ENCODE results near the gene CCDC194. TPM values are rescaled to one million over a fixed set of nuclear protein-coding genes. Genes with fewer than 3 reads are reported as not detected.

CCDC194 gene
- total RNA-seq, 1 donor from 2014 or later = 0.86 TPM

Other genes with a start within 250 kb of the CCDC194 start
- 20.2 TPM for gene USE1, start 178.8 kb downstream of the CCDC194 start, total RNA-seq
- 21.9 TPM for gene OCEL1, start 168.0 kb downstream of the CCDC194 start, total RNA-seq
- 72.1 TPM for gene NR2F6, start 148.3 kb downstream of the CCDC194 start, total RNA-seq
- 7.2 TPM for gene USHBP1, start 129.5 kb downstream of the CCDC194 start, total RNA-seq
- 67.7 TPM for gene BABAM1, start 126.8 kb downstream of the CCDC194 start, total RNA-seq
- gene ANKLE1, start 112.3 kb downstream of the CCDC194 start, total RNA-seq = 0.23 TPM
- 6.3 TPM for gene ABHD8, start 90.8 kb downstream of the CCDC194 start, total RNA-seq
- 48.5 TPM for gene MRPL34, start 88.3 kb downstream of the CCDC194 start, total RNA-seq
- 32.0 TPM for gene DDA1, start 84.6 kb downstream of the CCDC194 start, total RNA-seq
- gene ANO8, start 59.3 kb downstream of the CCDC194 start, total RNA-seq = 7.9 TPM
- 30.3 TPM for gene GTPBP3, start 56.6 kb downstream of the CCDC194 start, total RNA-seq
- gene PLVAP, start 16.9 kb downstream of the CCDC194 start, total RNA-seq = 159 TPM
- gene BST2, start 11.4 kb upstream of the CCDC194 start, total RNA-seq = 45.8 TPM
- 33.0 TPM for gene MVB12A, start 25.9 kb upstream of the CCDC194 start, total RNA-seq
- gene TMEM221, start 54.5 kb upstream of the CCDC194 start, total RNA-seq = 0.31 TPM
- gene NXNL1, start 66.7 kb upstream of the CCDC194 start, total RNA-seq = not detected
- gene SLC27A1, start 76.3 kb upstream of the CCDC194 start, total RNA-seq = 17.1 TPM
- gene PGLS, start 117.5 kb upstream of the CCDC194 start, total RNA-seq = 91.7 TPM
- 66.3 TPM for gene COLGALT1, start 161.5 kb upstream of the CCDC194 start, total RNA-seq

Data from ureter (tissue), 1 donor.